Neuron (in vitro differentiated cells): ENCODE data around the gene PDCD2L.
"Not testable (repeated sequence)": the region's sequence is repeated elsewhere in the genome, so short reads cannot be mapped to it uniquely, and the experiment has no call there.

Source experiments
- H2AFZ ChIP-seq: one replicate; pipeline ENCODE4 v1.6.1; 2013; ENCODE audit warnings: low read depth, mild to moderate bottlenecking, inconsistent platforms, low read length, moderate library complexity
- H3K27me3 ChIP-seq: one replicate; pipeline ENCODE4 v1.6.1; 2013; ENCODE audit warnings: low read length; ENCODE audit not compliant: insufficient read depth
- H3K36me3 ChIP-seq: one replicate; pipeline ENCODE4 v1.6.1; 2013; ENCODE audit warnings: low read length; ENCODE audit not compliant: insufficient read depth
- H3K4me1 ChIP-seq: one replicate; pipeline ENCODE4 v1.6.1; 2013; ENCODE audit warnings: low read length; ENCODE audit not compliant: insufficient read depth
- H3K4me3 ChIP-seq: 2 replicates; pipeline ENCODE4 v1.5.1; 2013; ENCODE audit warnings: mild to moderate bottlenecking, low read length, moderate library complexity
- H3K9me3 ChIP-seq: one replicate; pipeline ENCODE4 v1.6.1; 2013; ENCODE audit warnings: low read length

The PDCD2L gene

DNA sequence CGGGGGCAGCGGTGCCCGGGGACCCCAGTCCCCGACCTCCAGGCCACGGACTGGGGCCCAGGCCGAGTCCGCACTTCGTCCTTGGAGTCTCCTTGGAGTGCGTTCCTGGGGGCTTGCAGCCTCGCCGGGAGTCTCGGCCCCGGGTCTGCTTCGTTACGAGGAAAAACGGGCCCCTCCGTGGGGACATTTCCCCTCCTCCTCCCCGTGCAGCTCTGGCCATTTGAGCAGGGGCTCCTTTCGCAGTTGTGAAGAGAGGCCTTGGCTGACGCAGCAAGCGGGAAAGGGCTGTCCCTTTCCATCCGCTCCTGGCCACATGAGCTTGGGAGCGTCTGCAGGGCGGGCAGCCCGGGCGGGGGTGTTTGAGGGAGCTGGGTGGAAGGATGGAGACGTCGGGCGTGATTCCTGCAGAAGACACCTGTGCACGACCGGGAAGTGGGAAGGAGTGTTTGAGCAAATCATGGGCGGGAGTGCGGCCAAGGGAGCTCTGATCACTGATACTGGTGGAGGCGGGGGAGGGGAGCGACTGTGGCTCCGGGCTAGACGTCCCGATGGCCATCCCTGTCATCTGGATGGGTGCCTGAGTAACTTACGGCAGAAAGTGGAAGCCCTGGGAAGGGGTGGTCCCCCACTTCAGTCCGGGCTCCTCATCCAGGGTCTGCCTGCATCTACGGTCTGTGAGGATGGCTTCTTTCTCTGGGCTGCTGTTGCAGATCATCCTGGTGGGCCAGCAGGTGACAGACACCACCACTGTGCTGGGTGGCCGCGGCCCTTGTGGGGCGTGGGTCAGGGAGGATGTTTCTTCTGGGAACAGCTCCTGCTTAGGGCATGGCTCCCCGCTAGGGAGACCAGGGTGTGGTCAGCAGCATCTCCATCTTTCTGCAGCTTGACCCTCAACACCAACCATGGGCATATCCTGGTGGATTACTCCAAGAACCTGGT, 38.5 kb upstream of the PDCD2L start:
- Histone ChIP-seq H3K27me3 (no peaks in the 10 kb centered on the region), H3K9me3 (no peaks in the 10 kb centered on the region), H3K4me3 (peak overlapping the region; percentile 95), H3K36me3 (peaks cover 32% of the 10 kb centered on the region), H3K4me1 (peaks cover 11% of the 10 kb centered on the region), H2AFZ (peak overlapping the region; percentile 95)

DNA sequence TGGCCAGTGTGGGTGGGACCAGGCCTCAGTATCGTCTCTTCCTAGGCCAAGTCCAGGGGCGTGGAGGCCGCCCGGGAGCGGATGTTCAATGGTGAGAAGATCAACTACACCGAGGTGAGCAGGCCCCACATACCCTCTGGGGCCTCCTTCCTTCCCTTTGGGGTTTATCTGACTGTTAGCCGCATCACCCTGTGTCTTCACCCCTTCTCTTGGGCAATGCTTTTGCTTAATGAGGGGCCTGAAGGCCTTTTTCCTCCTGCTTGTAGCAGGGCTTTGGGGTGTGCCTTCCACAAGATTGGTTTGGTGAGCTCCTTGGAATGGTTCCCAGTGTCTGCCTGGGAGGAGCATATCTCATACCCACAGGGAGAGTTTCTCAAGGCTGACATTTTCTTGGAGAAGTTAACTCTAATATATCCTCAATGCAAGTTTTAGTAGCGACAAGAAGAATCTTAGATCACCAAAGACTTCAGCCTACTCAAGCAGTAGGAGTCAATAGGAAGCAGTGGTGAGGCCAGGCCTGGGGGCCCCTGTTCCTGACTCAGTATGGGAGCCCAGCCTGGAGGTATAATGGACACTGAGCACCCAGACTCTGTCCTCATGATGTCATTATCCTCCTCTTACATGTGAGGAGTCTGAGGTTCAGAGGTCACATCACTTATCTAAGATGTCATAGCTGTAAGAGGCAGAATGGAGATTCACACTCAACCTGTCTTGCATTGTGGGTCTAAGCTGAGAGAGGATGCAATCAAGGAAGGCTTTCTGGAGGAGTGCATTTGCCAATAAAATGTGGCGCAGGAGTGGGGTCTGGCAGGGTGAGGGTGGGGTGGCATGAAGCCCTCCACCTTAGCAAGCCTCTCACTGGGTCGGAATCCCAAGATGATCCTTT, 37.2 kb upstream of the PDCD2L start:
- H3K9me3 ChIP-seq = no peaks in the 10 kb centered on the region
- no peaks in the 10 kb centered on the region for H3K27me3 ChIP-seq
- peaks cover 11% of the 10 kb centered on the region for H3K4me1 ChIP-seq
- no peak overlapping the region for H2AFZ ChIP-seq
- no peak overlapping the region for H3K4me3 ChIP-seq
- H3K36me3 ChIP-seq = peaks cover 39% of the 10 kb centered on the region

DNA sequence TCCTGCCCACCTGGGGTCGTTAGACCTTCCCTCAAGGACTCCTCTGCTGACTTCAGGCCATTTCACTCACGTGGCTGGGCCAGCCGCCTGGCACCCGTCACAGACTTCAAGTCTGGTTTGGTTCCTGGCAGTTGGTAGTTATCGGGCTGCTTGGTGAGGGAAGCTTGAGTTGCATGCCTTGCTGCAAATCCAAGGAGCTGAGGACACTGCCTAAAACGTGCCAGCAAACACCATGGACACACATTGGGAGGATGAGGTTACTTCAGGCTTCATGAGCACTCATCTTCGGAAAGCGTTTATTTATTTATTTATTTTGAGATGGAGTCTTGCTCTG, 36.6 kb upstream of the PDCD2L start:
- no peak overlapping the region for H2AFZ ChIP-seq
- H3K36me3 ChIP-seq = peaks cover 42% of the 10 kb centered on the region
- H3K4me1 ChIP-seq = peaks cover 11% of the 10 kb centered on the region
- no peaks in the 10 kb centered on the region for H3K27me3 ChIP-seq
- H3K9me3 ChIP-seq = no peaks in the 10 kb centered on the region
- H3K4me3 ChIP-seq = no peak overlapping the region

DNA sequence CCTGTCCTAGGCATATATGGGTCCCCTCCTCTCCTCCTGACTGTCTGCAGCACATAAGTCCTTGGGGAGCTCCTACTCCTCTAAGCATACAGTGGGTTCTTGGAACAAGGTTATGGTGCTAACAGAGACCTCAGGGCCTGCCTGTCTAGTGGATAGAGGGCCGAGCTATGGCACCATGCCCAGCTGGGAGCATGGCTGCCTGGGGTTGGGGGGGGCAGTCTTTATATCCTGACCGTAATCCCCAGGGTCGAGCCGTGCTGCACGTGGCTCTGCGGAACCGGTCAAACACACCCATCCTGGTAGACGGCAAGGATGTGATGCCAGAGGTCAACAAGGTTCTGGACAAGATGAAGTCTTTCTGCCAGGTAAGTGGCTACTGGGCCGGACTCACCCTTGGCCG, 35.9 kb upstream of the PDCD2L start:
- H3K36me3 ChIP-seq = peaks cover 42% of the 10 kb centered on the region

GRCh38 chr19:34369166-34369565, 35.0 kb upstream of the PDCD2L start:
- not testable (repeated sequence) for H3K27me3 ChIP-seq, H3K9me3 ChIP-seq, H2AFZ ChIP-seq, H3K4me3 ChIP-seq
- Histone ChIP-seq H3K36me3 (peaks cover 47% of the 10 kb centered on the region), H3K4me1 (peaks cover 11% of the 10 kb centered on the region)

More for the DNA sequence above, 35.9 kb upstream of the PDCD2L start:
- Histone ChIP-seq H3K9me3 (no peaks in the 10 kb centered on the region), H3K27me3 (no peaks in the 10 kb centered on the region), H2AFZ (no peak overlapping the region), H3K4me1 (peaks cover 11% of the 10 kb centered on the region), H3K4me3 (no peak overlapping the region)

- Histone ChIP-seq H3K9me3 (no peaks in the 10 kb centered on the region), H3K4me1 (peaks cover 9% of the 10 kb centered on the region), H3K27me3 (no peaks in the 10 kb centered on the region), H3K36me3 (peaks cover 54% of the 10 kb centered on the region), H3K4me3 (no peak overlapping the region), H2AFZ (no peak overlapping the region)
Observed at GRCh38 chr19:34370117-34370516, 34.1 kb upstream of the PDCD2L start.

DNA sequence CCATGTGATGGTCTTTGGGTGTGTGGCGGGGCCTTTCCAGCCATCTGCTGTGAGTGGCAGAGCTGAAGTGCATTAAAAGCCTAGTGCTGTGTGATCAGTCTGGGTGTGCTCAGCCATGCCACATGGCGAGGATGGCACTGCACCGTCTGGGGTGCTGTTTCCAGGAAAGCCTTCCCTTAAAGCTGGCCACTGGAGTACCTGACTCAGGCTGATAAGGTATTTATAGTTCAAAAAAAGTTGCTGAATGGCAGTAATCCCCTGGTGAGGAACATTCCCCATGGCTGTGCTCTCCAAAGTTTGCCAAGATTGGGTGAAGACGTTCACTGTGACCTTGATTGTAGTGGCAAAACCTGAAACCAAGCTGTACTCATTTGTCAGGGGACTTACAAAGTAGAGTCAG, 33.2 kb upstream of the PDCD2L start:
- Histone ChIP-seq H3K4me1 (peaks cover 5% of the 10 kb centered on the region), H3K9me3 (no peaks in the 10 kb centered on the region), H2AFZ (no peak overlapping the region), H3K27me3 (no peaks in the 10 kb centered on the region), H3K36me3 (peaks cover 60% of the 10 kb centered on the region), H3K4me3 (no peak overlapping the region)

- no peak overlapping the region for H2AFZ ChIP-seq
- H3K36me3 ChIP-seq = peaks cover 58% of the 10 kb centered on the region
- no peaks in the 10 kb centered on the region for H3K9me3 ChIP-seq
- no peak overlapping the region for H3K4me3 ChIP-seq
- no peaks in the 10 kb centered on the region for H3K27me3 ChIP-seq
- no peaks in the 10 kb centered on the region for H3K4me1 ChIP-seq
Observed at GRCh38 chr19:34373601-34374288, 30.5 kb upstream of the PDCD2L start.

DNA sequence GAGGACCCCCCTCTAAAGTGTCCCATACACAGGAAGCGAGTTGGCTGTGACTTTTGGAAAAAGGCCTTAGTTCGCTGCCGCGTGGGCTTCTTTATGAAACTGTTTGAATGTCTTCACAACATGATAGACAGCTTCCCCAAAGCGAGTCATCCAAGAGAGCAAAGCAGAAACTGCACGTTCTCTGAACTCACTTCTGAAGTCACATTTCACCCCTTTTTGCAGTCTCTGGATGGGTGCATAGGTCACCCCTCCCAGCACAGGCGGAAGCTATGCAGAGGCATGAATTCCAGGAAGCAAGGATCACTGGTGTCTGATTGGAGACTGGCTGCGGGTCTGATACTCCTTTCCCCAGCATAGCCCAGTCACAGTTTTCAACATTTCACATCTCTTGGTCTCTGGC, 28.6 kb upstream of the PDCD2L start:
- Histone ChIP-seq H3K36me3 (peaks cover 56% of the 10 kb centered on the region), H2AFZ (no peak overlapping the region), H3K9me3 (no peaks in the 10 kb centered on the region), H3K4me1 (no peaks in the 10 kb centered on the region), H3K27me3 (no peaks in the 10 kb centered on the region), H3K4me3 (no peak overlapping the region)

GRCh38 chr19:34380639-34381241, 23.5 kb upstream of the PDCD2L start:
- Histone ChIP-seq H3K4me3 (no peak overlapping the region), H3K9me3 (peaks cover 4% of the 10 kb centered on the region), H3K27me3 (no peaks in the 10 kb centered on the region), H3K4me1 (no peaks in the 10 kb centered on the region), H2AFZ (no peak overlapping the region), H3K36me3 (peaks cover 75% of the 10 kb centered on the region)

DNA sequence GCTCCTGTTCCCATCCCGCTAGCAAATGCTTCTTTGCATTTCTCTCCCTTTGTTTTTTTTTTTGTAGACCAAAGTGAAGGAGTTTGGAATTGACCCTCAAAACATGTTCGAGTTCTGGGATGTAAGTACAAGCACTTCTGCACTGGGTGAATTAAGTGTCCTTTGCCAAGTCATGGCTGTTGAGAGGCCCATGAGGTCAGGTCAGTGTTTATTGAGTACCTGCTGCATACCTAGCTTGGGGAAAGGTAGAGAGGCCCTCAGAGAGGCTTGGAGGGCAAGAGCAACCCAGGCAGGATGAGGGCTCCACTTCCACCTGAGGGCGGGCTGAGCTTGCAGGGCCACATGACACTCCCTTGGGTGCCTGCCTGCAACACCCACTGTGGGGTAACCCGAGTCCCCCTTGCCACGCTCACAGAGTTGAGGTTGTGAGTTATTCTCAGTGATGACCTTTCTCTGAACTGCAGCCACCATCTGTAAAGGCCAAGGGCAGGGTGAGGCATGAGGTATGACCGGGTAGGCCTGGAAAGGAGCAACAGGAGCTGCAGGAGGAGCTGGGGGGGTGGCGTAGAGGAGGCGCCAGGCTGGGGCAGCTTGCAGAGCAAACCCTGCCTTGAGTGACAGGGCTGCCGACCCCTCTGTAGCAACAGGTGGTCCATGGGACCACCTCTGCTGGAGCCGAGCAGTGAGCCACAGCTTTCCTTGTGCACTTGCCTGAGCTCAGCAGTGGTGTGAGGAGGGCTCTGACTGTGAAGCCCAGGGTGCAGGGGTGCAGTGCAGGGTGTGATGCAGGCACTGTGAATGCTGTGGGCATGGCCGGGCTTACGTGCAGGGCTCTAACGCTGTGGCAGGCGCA, 22.6 kb upstream of the PDCD2L start:
- Histone ChIP-seq H3K27me3 (no peaks in the 10 kb centered on the region), H3K4me3 (no peak overlapping the region), H3K36me3 (peaks cover 79% of the 10 kb centered on the region), H3K9me3 (peaks cover 4% of the 10 kb centered on the region), H3K4me1 (no peaks in the 10 kb centered on the region), H2AFZ (no peak overlapping the region)

DNA sequence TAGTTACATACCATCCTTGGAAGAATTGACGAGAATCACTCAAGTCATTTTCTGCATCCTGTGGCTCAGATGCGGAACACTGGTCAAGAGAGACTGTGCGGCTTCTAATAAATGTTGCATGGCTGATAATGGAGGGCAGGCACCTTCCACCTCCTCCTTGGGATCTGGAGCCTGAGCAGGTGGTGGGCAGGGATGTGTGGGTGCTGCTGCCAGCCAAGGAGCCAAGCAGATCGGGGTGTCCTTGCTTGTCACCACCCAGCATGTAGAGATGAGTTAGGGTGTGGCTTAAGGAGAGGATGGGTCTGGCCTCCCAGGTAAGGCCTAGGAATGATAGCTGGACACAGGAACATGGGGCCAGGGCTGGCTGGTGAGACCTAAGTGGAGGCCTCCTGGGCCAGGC, 21.7 kb upstream of the PDCD2L start:
- Histone ChIP-seq H3K4me1 (no peaks in the 10 kb centered on the region), H3K27me3 (no peaks in the 10 kb centered on the region), H3K36me3 (peaks cover 85% of the 10 kb centered on the region), H3K4me3 (no peak overlapping the region), H3K9me3 (peaks cover 9% of the 10 kb centered on the region), H2AFZ (no peak overlapping the region)
